HepG2 (cell line): Measurements from ENCODE around the gene CCDC106. TPM values are rescaled to one million over a fixed set of nuclear protein-coding genes. Genes with fewer than 3 reads are reported as not detected.

Source experiments
- BHLHE40 ChIP-seq: IDR thresholded peaks from 2 replicates; pipeline ENCODE4 v1.6.1; 2011; ENCODE audit warnings: low read length, improper control_type of control experiment
- CBX1 ChIP-seq: IDR thresholded peaks from one replicate; pipeline ENCODE4 v1.6.1; 2016; ENCODE audit warnings: antibody characterized with exemption, low read depth
- HNRNPK ChIP-seq: fragments of 200-400 bp; formaldehyde crosslinking; IDR thresholded peaks from 2 replicates; pipeline ENCODE4 v1.6.1; 2018; ENCODE audit warnings: low read length, low read depth, moderate library complexity, mild to moderate bottlenecking; ENCODE audit not compliant: poor library complexity, severe bottlenecking
- KAT8 ChIP-seq: IDR thresholded peaks from 2 replicates; pipeline ENCODE4 v1.6.1; 2016; ENCODE audit warnings: missing genetic modification reagents, missing compliant biosample characterization
- MBNL3 ChIP-seq: fragments of 250-450 bp; sonication (Bioruptor Pico); conservative IDR thresholded peaks from 2 replicates; pipeline ENCODE4 v1.8.0; 2022; ENCODE audit warnings: mild to moderate bottlenecking, inconsistent platforms
- NFYB ChIP-seq: sonication (generic); formaldehyde crosslinking; IDR thresholded peaks from 2 replicates; pipeline ENCODE4 v1.4.0; 2020; ENCODE audit warnings: missing genetic modification reagents
- RBM22 ChIP-seq: fragments of 200-400 bp; formaldehyde crosslinking; optimal IDR thresholded peaks from 2 replicates; pipeline ENCODE3; 2017; ENCODE audit warnings: mild to moderate bottlenecking, low read length, moderate library complexity
- RCOR2 ChIP-seq: IDR thresholded peaks from 2 replicates; pipeline ENCODE4 v1.6.1; 2016; ENCODE audit warnings: missing biosample characterization, missing genetic modification reagents
- SMC3 ChIP-seq: IDR thresholded peaks from 2 replicates; pipeline ENCODE4 v1.6.1; 2011; ENCODE audit warnings: low read length, improper control_type of control experiment
- SOX13 ChIP-seq, 3 experiments: fragments of 450-650 bp in 1 of 3; sonication (generic) in 1 of 3; formaldehyde crosslinking in 1 of 3; IDR thresholded peaks in 2 of 3; conservative IDR thresholded peaks in 1 of 3; 2 replicates each; pipeline versions ENCODE4 v1.5.0 to v1.6.1; 2016 to 2020; ENCODE audit warnings: antibody characterized with exemption in 1 of 3, mild to moderate bottlenecking in 1 of 3, missing compliant biosample characterization in 1 of 3, missing genetic modification reagents in 1 of 3, moderate library complexity in 1 of 3
- ZC3H13 ChIP-seq: sonication (generic); formaldehyde crosslinking; IDR thresholded peaks from 2 replicates; pipeline ENCODE4 v1.8.1; 2023; ENCODE audit warnings: mild to moderate bottlenecking, missing genetic modification reagents, moderate library complexity
- ZNF530 ChIP-seq: sonication (generic); formaldehyde crosslinking; IDR thresholded peaks from 2 replicates; pipeline ENCODE4 v1.5.0; 2020; ENCODE audit warnings: low read depth, mild to moderate bottlenecking, missing genetic modification reagents
- ZNF775 ChIP-seq: sonication (generic); formaldehyde crosslinking; IDR thresholded peaks from 2 replicates; pipeline ENCODE4 v1.4.0; 2020; ENCODE audit warnings: missing genetic modification reagents, mild to moderate bottlenecking, moderate library complexity, borderline replicate concordance
- ZNF891 ChIP-seq: sonication (generic); formaldehyde crosslinking; IDR thresholded peaks from 2 replicates; pipeline ENCODE4 v1.5.0; 2020; ENCODE audit warnings: mild to moderate bottlenecking, missing genetic modification reagents
- polyA plus RNA-seq, 8 experiments: library from polyadenylated mRNA; depleted of rRNA in 3 of 8; stranded (reverse) in 7 of 8; unstranded in 1 of 8; fragments of >200 nt; fragmentation: Illumina TruSeq in 4 of 8; extraction: Trizol in 4 of 8; gene quantifications; 2 replicates each; pipeline versions ENCODE4 v1.2.1 to v1.2.3, GENCODE V29; 2011 to 2016; ENCODE audit warnings: low read depth in 4 of 8, missing spikeins in 1 of 8, mixed read lengths in 1 of 8; ENCODE audit not compliant: insufficient read depth in 1 of 8
- total RNA-seq, 5 experiments: library from RNA; depleted of rRNA; stranded (reverse); fragments of >200 nt; fragmentation: Illumina TruSeq; extraction: Trizol; gene quantifications; 2 replicates each; pipeline ENCODE4 v1.2.3, GENCODE V29; 2016; ENCODE audit warnings: low read depth in 1 of 5
- TF ChIP-seq, protein P1 (sequence below): sonication (generic); formaldehyde crosslinking; IDR thresholded peaks from 2 replicates; pipeline ENCODE4 v1.8.0; 2023; ENCODE audit warnings: mild to moderate bottlenecking, missing genetic modification reagents
- TF ChIP-seq, protein P2 (sequence below): IDR thresholded peaks from 2 replicates; pipeline ENCODE4 v1.6.1; 2016; ENCODE audit warnings: low read depth, control low read depth
- TF ChIP-seq, protein P3 (sequence below): sonication (generic); formaldehyde crosslinking; IDR thresholded peaks from 2 replicates; pipeline ENCODE4 v1.5.1; 2020; ENCODE audit warnings: mild to moderate bottlenecking, missing genetic modification reagents, moderate library complexity
- TF ChIP-seq, protein P4 (sequence below): sonication (generic); formaldehyde crosslinking; IDR thresholded peaks from 2 replicates; pipeline ENCODE4 v1.9.0; 2021; ENCODE audit warnings: missing genetic modification reagents, mild to moderate bottlenecking, borderline replicate concordance
- TF ChIP-seq, protein P5 (sequence below): sonication (generic); formaldehyde crosslinking; IDR thresholded peaks from 2 replicates; pipeline ENCODE4 v1.8.0; 2022; ENCODE audit warnings: mild to moderate bottlenecking, missing genetic modification reagents

The CCDC106 gene
- total and polyA plus RNA-seq, 2 of the 13 experiments (the other 11 are each of a cell fraction or from before 2014, with no cell fraction given), result 4.7 to 8.8 TPM

DNA sequence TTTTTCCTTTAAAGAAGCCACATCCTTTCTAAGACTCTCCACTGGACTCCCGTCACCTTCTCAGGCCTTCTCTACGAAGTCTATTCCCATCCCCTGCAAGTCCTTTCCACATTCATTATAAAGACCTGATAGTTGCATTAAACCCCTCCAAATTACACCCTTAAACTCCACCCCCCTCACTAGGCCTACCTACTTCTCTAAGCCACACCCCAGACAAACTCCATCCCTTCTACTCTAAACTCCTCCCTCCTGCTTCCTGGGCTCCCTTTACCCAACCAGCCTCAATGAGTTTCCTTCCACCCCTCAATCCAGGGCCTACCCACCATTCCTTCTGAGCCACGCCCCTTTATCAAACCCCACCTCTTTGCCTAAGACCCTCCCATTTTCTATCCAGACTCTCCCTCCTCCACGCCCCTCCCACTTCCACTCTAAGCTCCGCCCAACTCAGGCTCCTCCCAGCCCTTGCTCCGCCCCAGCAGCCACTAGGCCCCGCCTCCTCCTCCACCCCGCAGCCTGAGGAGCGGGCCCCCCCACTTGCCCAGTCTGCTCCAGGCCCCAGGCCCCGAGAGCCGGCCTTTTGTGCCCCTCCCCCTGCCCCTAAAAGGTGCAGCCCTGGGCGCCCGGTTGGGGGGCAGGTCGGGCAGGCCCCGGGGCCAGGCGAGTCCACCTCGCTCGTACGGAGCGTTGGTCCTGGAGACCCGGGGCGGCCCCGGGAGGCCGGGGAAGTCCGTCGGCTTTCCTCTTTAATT lies 49.1 kb upstream of the CCDC106 start (continued):
- TF ChIP-seq, protein P1, sequence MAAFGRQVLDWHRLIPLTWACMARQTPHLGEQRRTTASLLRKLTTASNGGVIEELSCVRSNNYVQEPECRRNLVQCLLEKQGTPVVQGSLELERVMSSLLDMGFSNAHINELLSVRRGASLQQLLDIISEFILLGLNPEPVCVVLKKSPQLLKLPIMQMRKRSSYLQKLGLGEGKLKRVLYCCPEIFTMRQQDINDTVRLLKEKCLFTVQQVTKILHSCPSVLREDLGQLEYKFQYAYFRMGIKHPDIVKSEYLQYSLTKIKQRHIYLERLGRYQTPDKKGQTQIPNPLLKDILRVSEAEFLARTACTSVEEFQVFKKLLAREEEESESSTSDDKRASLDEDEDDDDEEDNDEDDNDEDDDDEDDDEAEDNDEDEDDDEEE, result no peak; the same call in 1 of the 2 replicates
- TF ChIP-seq NFYB (CRISPR knock-in tag) (no peak; the same call in 1 of the 2 replicates), MBNL3 (no peak), SMC3 (no peak; the same call in 1 of the 2 replicates), CBX1 (no peak), ZNF891 (CRISPR knock-in tag) (0 out of 2 replicates have a peak, but pooled peaks have one; percentile 9), SOX13 (IDR thresholded peaks at IDR 0.05) (no peak), SOX13 (CRISPR knock-in tag; conservative IDR thresholded peaks at IDR 0.05 in 1 of 2, IDR thresholded peaks at IDR 0.05 in 1 of 2) (peak in 1 of 2 experiments; percentile 20; a peak in 1 of 4 replicates), RBM22 (no peak), ZNF775 (CRISPR knock-in tag) (no peak), BHLHE40 (no peak), ZC3H13 (no peak), ZNF530 (CRISPR knock-in tag) (no peak), KAT8 (CRISPR knock-in tag) (no peak; the same call in 1 of the 2 replicates), RCOR2 (CRISPR knock-in tag) (no peak), HNRNPK (peak; percentile 90)
- TF ChIP-seq, protein P2, sequence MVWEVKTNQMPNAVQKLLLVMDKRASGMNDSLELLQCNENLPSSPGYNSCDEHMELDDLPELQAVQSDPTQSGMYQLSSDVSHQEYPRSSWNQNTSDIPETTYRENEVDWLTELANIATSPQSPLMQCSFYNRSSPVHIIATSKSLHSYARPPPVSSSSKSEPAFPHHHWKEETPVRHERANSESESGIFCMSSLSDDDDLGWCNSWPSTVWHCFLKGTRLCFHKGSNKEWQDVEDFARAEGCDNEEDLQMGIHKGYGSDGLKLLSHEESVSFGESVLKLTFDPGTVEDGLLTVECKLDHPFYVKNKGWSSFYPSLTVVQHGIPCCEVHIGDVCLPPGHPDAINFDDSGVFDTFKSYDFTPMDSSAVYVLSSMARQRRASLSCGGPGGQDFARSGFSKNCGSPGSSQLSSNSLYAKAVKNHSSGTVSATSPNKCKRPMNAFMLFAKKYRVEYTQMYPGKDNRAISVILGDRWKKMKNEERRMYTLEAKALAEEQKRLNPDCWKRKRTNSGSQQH, result no peak; the same call in 1 of the 2 replicates
- TF ChIP-seq, protein P3, sequence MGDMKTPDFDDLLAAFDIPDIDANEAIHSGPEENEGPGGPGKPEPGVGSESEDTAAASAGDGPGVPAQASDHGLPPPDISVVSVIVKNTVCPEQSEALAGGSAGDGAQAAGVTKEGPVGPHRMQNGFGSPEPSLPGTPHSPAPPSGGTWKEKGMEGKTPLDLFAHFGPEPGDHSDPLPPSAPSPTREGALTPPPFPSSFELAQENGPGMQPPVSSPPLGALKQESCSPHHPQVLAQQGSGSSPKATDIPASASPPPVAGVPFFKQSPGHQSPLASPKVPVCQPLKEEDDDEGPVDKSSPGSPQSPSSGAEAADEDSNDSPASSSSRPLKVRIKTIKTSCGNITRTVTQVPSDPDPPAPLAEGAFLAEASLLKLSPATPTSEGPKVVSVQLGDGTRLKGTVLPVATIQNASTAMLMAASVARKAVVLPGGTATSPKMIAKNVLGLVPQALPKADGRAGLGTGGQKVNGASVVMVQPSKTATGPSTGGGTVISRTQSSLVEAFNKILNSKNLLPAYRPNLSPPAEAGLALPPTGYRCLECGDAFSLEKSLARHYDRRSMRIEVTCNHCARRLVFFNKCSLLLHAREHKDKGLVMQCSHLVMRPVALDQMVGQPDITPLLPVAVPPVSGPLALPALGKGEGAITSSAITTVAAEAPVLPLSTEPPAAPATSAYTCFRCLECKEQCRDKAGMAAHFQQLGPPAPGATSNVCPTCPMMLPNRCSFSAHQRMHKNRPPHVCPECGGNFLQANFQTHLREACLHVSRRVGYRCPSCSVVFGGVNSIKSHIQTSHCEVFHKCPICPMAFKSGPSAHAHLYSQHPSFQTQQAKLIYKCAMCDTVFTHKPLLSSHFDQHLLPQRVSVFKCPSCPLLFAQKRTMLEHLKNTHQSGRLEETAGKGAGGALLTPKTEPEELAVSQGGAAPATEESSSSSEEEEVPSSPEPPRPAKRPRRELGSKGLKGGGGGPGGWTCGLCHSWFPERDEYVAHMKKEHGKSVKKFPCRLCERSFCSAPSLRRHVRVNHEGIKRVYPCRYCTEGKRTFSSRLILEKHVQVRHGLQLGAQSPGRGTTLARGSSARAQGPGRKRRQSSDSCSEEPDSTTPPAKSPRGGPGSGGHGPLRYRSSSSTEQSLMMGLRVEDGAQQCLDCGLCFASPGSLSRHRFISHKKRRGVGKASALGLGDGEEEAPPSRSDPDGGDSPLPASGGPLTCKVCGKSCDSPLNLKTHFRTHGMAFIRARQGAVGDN, result no peak; the same call in none of the 2 replicates
- TF ChIP-seq, protein P4, sequence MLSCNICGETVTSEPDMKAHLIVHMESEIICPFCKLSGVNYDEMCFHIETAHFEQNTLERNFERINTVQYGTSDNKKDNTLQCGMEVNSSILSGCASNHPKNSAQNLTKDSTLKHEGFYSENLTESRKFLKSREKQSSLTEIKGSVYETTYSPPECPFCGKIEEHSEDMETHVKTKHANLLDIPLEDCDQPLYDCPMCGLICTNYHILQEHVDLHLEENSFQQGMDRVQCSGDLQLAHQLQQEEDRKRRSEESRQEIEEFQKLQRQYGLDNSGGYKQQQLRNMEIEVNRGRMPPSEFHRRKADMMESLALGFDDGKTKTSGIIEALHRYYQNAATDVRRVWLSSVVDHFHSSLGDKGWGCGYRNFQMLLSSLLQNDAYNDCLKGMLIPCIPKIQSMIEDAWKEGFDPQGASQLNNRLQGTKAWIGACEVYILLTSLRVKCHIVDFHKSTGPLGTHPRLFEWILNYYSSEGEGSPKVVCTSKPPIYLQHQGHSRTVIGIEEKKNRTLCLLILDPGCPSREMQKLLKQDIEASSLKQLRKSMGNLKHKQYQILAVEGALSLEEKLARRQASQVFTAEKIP (CRISPR knock-in tag), result no peak
- TF ChIP-seq, protein P5, sequence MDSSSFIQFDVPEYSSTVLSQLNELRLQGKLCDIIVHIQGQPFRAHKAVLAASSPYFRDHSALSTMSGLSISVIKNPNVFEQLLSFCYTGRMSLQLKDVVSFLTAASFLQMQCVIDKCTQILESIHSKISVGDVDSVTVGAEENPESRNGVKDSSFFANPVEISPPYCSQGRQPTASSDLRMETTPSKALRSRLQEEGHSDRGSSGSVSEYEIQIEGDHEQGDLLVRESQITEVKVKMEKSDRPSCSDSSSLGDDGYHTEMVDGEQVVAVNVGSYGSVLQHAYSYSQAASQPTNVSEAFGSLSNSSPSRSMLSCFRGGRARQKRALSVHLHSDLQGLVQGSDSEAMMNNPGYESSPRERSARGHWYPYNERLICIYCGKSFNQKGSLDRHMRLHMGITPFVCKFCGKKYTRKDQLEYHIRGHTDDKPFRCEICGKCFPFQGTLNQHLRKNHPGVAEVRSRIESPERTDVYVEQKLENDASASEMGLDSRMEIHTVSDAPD, result no peak
